PC-9 (cell line): ENCODE results near the gene TSPEAR.

Experiments
- CTCF ChIP-seq: fragments of 200-600 bp; sonication (generic); conservative IDR thresholded peaks from 2 replicates; pipeline ENCODE4 v1.6.1; 2017; ENCODE audit warnings: mixed run types, antibody characterized with exemption, mild to moderate bottlenecking, moderate library complexity
- EZH2 ChIP-seq: fragments of 200-600 bp; sonication (generic); IDR thresholded peaks from 2 replicates; pipeline ENCODE4 v1.8.0; 2017; ENCODE audit warnings: antibody characterized with exemption, low read depth

- no peak for TF ChIP-seq CTCF
- no peak for TF ChIP-seq EZH2
Measured at GRCh38 chr21:44498280-44499210, 212.8 kb downstream of the TSPEAR start.
